Esophagus (tissue), 2 donors: ENCODE data around the gene SMURF2. TPM values are rescaled to one million over a fixed set of nuclear protein-coding genes. Genes with fewer than 3 reads are reported as not detected.
"Not testable (repeated sequence)": the region's sequence is repeated elsewhere in the genome, so short reads cannot be mapped to it uniquely, and the experiment has no call there.

Experiments
- H3K27ac ChIP-seq, 2 donors: one replicate each; pipeline ENCODE4 v1.5.1; 2013; ENCODE audit warnings: low read depth in 2 of 2, mild to moderate bottlenecking in 2 of 2, inconsistent platforms in 1 of 2, low read length in 1 of 2, moderate library complexity in 1 of 2
- H3K27me3 ChIP-seq, 2 donors: one replicate each; pipeline ENCODE4 v1.6.1; 2013; ENCODE audit warnings: low read length in 2 of 2, control low read depth in 1 of 2, mild to moderate bottlenecking in 1 of 2; ENCODE audit not compliant: insufficient read depth in 2 of 2, control insufficient read depth in 1 of 2
- H3K36me3 ChIP-seq, 2 donors: one replicate each; pipeline ENCODE4 v1.6.1; 2013; ENCODE audit warnings: low read length in 1 of 2; ENCODE audit not compliant: control insufficient read depth in 2 of 2, insufficient read depth in 2 of 2
- H3K4me1 ChIP-seq, 2 donors: one replicate each; pipeline ENCODE4 v1.6.1; 2013; ENCODE audit warnings: low read length in 1 of 2; ENCODE audit not compliant: control insufficient read depth in 2 of 2, insufficient read depth in 2 of 2
- H3K4me3 ChIP-seq, 2 donors: one replicate each; pipeline ENCODE4 v1.5.1; 2013; ENCODE audit warnings: low read length in 2 of 2, mild to moderate bottlenecking in 2 of 2, low read depth in 1 of 2, moderate library complexity in 1 of 2
- H3K9me3 ChIP-seq, 2 donors: one replicate each; pipeline ENCODE4 v1.6.1; 2013; ENCODE audit warnings: mild to moderate bottlenecking in 2 of 2, low read depth in 1 of 2, low read length in 1 of 2, moderate library complexity in 1 of 2; ENCODE audit not compliant: control insufficient read depth in 2 of 2, insufficient read depth in 1 of 2
- WGBS, 2 donors: extraction: QIAGEN DNeasy Blood & Tissue Kit; methylation state at CpG; one replicate each; pipeline ENCODE4 v1.1.7; 2013; 5-methylcytosine and 5-hydroxymethylcytosine counted together
- polyA plus RNA-seq, 2 donors: library from polyadenylated mRNA; stranded (reverse); fragments of 200-250 nt; gene quantifications; one replicate each; pipeline ENCODE4 v1.2.3, GENCODE V29; 2013
- donor health status: healthy with polysubstance abuse.
- donor health status: Bipolar disorder and iron deficiency.

Gene SMURF2
- polyA plus RNA-seq, 2 donors = 3.1 TPM

DNA sequence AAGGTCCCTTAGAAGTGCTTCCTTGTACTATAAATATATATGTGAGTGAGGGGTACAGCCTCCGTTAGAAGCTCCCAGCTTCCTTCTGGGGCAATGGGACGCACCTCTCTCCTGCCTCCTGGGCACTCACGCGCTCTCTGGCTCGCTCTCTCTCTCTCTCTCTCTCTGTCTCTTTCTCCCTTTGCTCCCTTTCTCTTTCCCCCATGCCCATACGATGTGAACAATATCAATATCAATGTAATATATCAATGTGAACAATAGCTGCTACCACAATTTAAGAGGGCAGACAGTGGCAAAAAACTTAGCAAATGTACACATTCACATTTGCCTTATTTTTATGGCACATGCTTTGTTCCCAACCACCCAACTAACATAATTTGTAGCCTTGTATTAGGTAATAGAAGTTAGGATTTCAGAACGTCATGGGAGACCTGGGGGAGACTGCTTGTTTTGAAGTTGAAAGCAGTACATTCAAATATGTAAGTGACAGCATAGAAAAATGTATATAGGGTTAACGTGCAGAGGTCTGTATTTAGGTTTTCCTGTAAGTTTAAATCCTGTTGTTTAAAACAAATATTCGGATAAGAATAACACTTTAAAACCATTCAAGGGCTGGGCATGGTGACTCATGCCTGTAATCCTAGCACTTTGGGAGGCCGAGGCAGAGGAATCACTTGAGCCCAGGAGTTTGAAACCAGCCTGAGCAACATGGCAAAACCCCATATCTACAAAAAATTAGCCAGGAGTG, 8.9 kb upstream of the SMURF2 start:
- not testable (repeated sequence) for H3K9me3 ChIP-seq, H3K36me3 ChIP-seq, H3K27me3 ChIP-seq, H3K4me3 ChIP-seq, H3K4me1 ChIP-seq
- peak overlapping the region in 1 of 2 donors; percentile 30 for H3K27ac ChIP-seq
- 64 to 73% methylated on average over 10 of the region's 10 CpGs for WGBS, 2 donors

- WGBS, 2 donors = 62 to 64% methylated on average over 14 of the region's 14 CpGs
- not testable (repeated sequence) for H3K4me1 ChIP-seq, H3K27ac ChIP-seq, H3K9me3 ChIP-seq, H3K36me3 ChIP-seq, H3K27me3 ChIP-seq, H3K4me3 ChIP-seq
Observed at GRCh38 chr17:64667807-64668721, 6.0 kb upstream of the SMURF2 start.

DNA sequence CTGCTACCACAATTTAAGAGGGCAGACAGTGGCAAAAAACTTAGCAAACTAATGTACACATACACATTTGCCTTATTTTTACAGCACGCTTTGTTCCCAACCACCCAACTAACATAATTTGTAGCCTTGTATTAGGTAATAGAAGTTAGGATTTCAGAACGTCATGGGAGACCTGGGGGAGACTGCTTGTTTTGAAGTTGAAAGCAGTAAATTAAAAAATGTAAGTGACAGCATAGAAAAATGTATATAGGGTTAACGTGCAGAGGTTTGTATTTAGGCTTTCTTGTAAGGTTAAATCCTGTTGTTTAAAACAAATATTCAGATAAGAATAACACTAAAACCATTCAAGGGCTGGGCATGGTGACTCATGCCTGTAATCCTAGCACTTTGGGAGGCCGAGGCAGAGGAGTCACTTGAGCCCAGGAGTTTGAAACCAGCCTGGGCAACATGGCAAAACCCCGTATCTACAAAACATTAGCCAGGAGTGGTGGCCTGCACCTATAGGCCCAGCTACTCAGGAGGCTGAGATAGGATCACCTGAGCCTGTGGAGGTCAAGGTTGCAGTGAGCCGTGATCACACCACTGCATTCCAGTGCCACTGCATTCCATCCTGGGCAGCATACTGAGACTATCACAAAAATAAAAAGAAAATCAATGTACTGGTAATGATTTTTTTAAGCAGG, 2.3 kb upstream of the SMURF2 start:
- H3K36me3 ChIP-seq, H3K4me1 ChIP-seq, H3K4me3 ChIP-seq, H3K27ac ChIP-seq, H3K27me3 ChIP-seq, H3K9me3 ChIP-seq: not testable (repeated sequence)
- WGBS, 2 donors = 63 to 66% methylated on average over 6 of the region's 6 CpGs

DNA sequence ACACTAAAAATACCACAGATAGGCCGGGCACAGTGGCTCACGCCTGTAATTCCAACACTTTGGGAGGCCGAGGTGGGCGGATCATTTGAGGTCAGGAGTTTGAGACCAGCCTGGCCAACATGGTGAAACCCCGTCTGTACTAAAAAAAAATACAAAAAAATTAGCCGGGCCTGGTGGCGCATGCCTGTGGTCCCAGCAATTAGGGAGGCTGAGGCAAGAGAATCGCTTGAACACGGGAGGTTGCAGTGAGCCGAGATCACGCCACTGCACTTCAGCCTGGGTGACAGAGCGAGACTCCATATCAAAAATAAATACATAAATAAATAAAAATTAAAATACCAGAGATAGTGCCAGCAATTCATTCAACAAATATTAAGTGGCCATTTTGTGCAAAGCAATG, 1.7 kb upstream of the SMURF2 start:
- WGBS, 2 donors = 95 to 97% methylated on average over 12 of the region's 12 CpGs

DNA sequence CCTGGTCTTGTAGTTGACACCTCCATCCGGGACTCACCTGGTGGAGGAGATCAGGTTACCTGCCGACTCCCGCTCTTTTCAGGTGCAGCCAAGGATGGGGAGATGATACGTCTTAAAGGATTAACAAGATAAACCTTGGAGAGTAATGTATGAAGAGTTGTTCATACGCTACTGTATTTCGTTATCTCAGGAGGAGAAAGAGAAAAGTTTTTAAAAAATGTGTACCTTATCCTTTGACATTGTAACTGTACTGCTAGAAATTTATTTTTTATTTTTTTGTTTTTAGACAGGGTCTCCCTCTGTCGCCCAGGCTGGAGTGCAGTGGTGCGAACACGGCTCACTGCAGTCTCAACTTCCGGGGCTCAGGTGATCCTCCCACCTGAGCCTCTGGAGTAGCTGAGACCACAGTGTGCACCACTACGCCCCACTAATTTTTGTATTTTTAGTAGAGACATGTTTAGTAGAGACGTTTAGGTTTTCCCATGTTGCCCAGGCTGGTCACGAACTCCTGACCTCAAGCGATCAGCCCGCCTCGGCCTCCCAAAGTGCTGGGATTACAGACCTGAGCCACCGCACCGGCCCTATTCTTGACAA, 764 bp upstream of the SMURF2 start:
- 44 to 50% methylated on average over 18 of the region's 18 CpGs for WGBS, 2 donors
- Histone ChIP-seq H3K36me3 (no peaks in the 10 kb centered on the region), H3K27ac (peak overlapping the region; percentile 57 to 98), H3K27me3 (no peaks in the 10 kb centered on the region), H3K4me1 (no peaks in the 10 kb centered on the region), H3K4me3 (peak overlapping the region; percentile 59 to 69), H3K9me3 (no peaks in the 10 kb centered on the region)

More for the DNA sequence above, 1.7 kb upstream of the SMURF2 start:
- H3K4me3 ChIP-seq, H3K27me3 ChIP-seq, H3K9me3 ChIP-seq, H3K27ac ChIP-seq, H3K4me1 ChIP-seq, H3K36me3 ChIP-seq: not testable (repeated sequence)

DNA sequence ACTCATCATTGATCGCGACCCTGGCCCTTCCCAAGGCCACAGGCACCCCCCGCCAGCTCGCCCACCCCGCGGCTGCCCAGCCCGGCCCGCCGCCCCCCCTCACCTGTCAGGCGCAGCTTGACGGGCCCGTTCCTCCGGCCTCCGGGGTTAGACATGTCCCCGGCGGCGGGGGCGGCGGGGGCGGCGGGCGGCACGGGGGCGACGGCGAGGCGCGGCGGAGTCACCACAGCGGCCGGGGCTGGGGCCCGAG, 456 bp downstream of the SMURF2 start:
- peak overlapping the region; percentile 86 to 98 for H3K27ac ChIP-seq
- H3K9me3 ChIP-seq = no peaks in the 10 kb centered on the region
- 0 to 1% methylated on average over 23 to 32 of the region's 32 CpGs for WGBS, 2 donors
- peak overlapping the region; percentile 69 to 89 for H3K4me3 ChIP-seq
- H3K36me3 ChIP-seq = no peaks in the 10 kb centered on the region
- no peaks in the 10 kb centered on the region for H3K4me1 ChIP-seq
- H3K27me3 ChIP-seq = no peaks in the 10 kb centered on the region

DNA sequence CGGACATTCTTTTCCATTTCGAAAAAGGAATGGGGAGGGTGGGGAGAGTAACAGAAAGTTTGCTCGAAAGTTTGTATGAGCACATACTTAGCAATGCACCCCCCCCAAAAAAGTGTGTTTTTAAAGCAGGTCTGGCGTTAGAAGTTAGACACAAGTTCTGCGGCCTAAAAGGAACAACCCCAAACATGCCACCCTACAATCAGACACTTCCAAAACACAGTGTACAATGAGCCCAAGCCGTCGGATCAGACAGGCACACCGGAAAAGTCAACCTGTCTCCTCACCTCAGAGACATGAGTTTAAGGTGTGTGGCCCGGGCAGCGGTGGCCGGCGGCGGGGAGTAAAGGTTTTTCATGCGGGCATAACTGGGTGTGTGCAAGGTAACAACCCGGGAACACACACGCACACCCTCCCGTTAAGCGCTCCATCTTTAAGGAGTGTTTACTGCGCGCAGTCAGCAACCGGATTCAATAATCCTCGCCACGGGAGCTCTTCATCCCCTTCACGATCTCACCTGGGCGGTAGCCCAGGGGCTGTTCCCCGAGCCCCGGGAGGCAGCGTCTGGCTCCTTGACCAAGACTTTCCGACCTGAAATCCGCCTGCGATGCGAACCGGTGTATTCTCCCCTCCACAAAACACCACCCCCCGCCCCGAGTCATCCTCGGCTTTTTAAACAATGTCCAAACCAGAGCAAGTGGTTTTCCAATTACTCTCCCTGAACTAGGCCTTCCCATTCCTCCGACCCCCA, 955 bp downstream of the SMURF2 start:
- H3K36me3 ChIP-seq, H3K27me3 ChIP-seq, H3K9me3 ChIP-seq, H3K4me1 ChIP-seq: not testable (repeated sequence)
- Histone ChIP-seq H3K4me3 (peak overlapping the region; percentile 69 to 89), H3K27ac (peak overlapping the region; percentile 65 to 98)
- 0 to 1% methylated on average over 37 of the region's 37 CpGs for WGBS, 2 donors

- peak overlapping the region; percentile 69 to 89 for H3K4me3 ChIP-seq
- not testable (repeated sequence) for H3K4me1 ChIP-seq
Observed at GRCh38 chr17:64660195-64660977, 1.7 kb downstream of the SMURF2 start.

More at GRCh38 chr17:64660195-64660977, 1.7 kb downstream of the SMURF2 start:
- not testable (repeated sequence) for H3K9me3 ChIP-seq, H3K36me3 ChIP-seq, H3K27ac ChIP-seq, H3K27me3 ChIP-seq
- 8 to 13% methylated on average over 11 of the region's 11 CpGs for whole genome bisulfite sequencing, 2 donors
